ENCODE results near the gene TLE3. TPM values are rescaled to one million over a fixed set of nuclear protein-coding genes. Genes with fewer than 3 reads are reported as not detected.
"Not testable (repeated sequence)": the region's sequence is repeated elsewhere in the genome, so short reads cannot be mapped to it uniquely, and the experiment has no call there.

The TLE3 gene
- total RNA-seq, 2 donors from 2014 or later, result 16.6 to 33.9 TPM

- Histone ChIP-seq H3K27ac (no peak overlapping the region), H3K9me3 (no peaks in the 10 kb centered on the region), H3K4me3 (no peak overlapping the region), H3K36me3 (replicated peaks in 1 of 2; ENCODE audit: insufficient read depth in 1 of 2, low read depth in 2 of 2) (no peaks in the 10 kb centered on the region), H3K4me1 (peaks cover 17% of the 10 kb centered on the region), H3K27me3 (no peaks in the 10 kb centered on the region)
- no peak for DNase-seq
- no peak for ATAC-seq
- intact Hi-C loops (cut with DNase I), result no loop called here
- WGBS, 2 donors, result 58 to 80% methylated on average over 3 of the region's 3 CpGs
- TF ChIP-seq CTCF (IDR thresholded peaks at IDR 0.05) (no peak), POLR2A (IDR thresholded peaks at IDR 0.05) (no peak)
Measured at GRCh38 chr15:70116317-70116716, 18.6 kb upstream of the TLE3 start.

- H3K4me1 ChIP-seq, result peaks cover 21% of the 10 kb centered on the region
- no peak overlapping the region for H3K27ac ChIP-seq
- no peaks in the 10 kb centered on the region for H3K36me3 ChIP-seq (replicated peaks in 1 of 2; ENCODE audit: insufficient read depth in 1 of 2, low read depth in 2 of 2)
- intact Hi-C loops (cut with DNase I), result no loop called here
- DNase-seq (no peak), ATAC-seq (no peak)
- no peaks in the 10 kb centered on the region for H3K9me3 ChIP-seq
- H3K27me3 ChIP-seq, result no peaks in the 10 kb centered on the region
- TF ChIP-seq CTCF (IDR thresholded peaks at IDR 0.05) (no peak), POLR2A (IDR thresholded peaks at IDR 0.05) (no peak)
- no peak overlapping the region for H3K4me3 ChIP-seq
- WGBS, 2 donors, result 70 to 75% methylated on average over 3 of the region's 3 CpGs
Measured at GRCh38 chr15:70114221-70114620, 16.5 kb upstream of the TLE3 start.

DNA sequence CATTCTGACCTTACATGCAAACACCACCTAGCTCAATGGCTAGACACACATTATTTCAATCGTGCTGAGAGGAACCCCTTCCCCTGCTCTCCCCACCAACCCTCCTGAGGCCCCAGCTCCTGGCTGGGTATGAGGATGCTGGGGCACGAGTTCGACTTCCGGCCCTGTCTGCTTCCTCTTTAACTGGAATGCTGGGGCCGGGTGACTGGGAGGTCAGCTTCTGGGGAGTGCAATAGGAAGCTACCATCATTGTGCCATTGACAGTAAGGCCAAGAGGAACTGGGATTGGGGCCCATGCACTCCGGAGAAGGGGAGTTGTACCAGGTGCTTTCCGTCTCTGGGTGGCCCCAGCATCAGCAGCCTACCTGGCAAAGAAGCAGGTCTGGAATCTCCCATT is 15.6 kb upstream of the TLE3 start:
- intact Hi-C loops (cut with DNase I), result no loop called here
- Histone ChIP-seq H3K4me3 (no peak overlapping the region), H3K36me3 (replicated peaks in 1 of 2; ENCODE audit: insufficient read depth in 1 of 2, low read depth in 2 of 2) (no peaks in the 10 kb centered on the region), H3K9me3 (no peaks in the 10 kb centered on the region), H3K4me1 (peaks cover 21% of the 10 kb centered on the region), H3K27me3 (no peaks in the 10 kb centered on the region), H3K27ac (no peak overlapping the region)
- TF ChIP-seq POLR2A (IDR thresholded peaks at IDR 0.05) (no peak), CTCF (IDR thresholded peaks at IDR 0.05) (no peak)
- 75 to 78% methylated on average over 4 to 7 of the region's 7 CpGs for WGBS, 2 donors
- DNase-seq (peak in 2 of 4 donors; percentile 22 to 67), ATAC-seq (no peak)

DNA sequence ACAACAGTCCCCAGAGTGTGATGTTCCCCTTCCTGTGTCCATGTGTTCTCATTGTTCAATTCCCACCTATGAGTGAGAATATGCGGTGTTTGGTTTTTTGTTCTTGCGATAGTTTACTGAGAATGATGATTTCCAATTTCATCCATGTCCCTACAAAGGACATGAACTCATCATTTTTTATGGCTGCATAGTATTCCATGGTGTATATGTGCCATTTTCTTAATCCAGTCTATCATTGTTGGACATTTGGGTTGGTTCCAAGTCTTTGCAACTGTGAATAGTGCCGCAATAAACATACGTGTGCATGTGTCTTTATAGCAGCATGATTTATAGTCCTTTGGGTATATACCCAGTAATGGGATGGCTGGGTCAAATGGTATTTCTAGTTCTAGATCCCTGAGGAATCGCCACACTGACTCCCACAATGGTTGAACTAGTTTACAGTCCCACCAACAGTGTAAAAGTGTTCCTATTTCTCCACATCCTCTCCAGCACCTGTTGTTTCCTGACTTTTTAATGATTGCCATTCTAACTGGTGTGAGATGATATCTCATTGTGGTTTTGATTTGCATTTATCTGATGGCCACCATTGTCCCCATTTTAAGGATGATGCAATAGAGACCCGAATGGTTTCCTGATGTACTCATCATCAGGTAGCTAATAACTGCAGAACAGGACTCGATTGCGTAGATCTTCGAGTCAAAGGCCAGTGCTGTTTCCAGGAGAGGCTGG is 15.0 kb upstream of the TLE3 start:
- DNase-seq; intact Hi-C loops (cut with DNase I); ATAC-seq; H3K27me3 ChIP-seq; H3K4me3 ChIP-seq; H3K9me3 ChIP-seq; H3K36me3 ChIP-seq (replicated peaks in 1 of 2; ENCODE audit: insufficient read depth in 1 of 2, low read depth in 2 of 2); H3K27ac ChIP-seq: not testable (repeated sequence)
- peaks cover 21% of the 10 kb centered on the region for H3K4me1 ChIP-seq
- WGBS, 2 donors, result 77 to 88% methylated on average over 6 of the region's 9 CpGs

GRCh38 chr15:70112074-70112395 is 14.3 kb upstream of the TLE3 start:
- H3K36me3 ChIP-seq (replicated peaks in 1 of 2; ENCODE audit: insufficient read depth in 1 of 2, low read depth in 2 of 2), result no peaks in the 10 kb centered on the region
- H3K9me3 ChIP-seq, result no peaks in the 10 kb centered on the region
- H3K27ac ChIP-seq, result peak overlapping the region; percentile 33 to 90 (median 76)
- ATAC-seq, result no peak
- H3K4me3 ChIP-seq, result no peak overlapping the region
- peaks cover 21% of the 10 kb centered on the region for H3K4me1 ChIP-seq
- WGBS, 2 donors, result 27 to 36% methylated on average over 3 to 4 of the region's 4 CpGs
- DNase-seq, result no peak
- TF ChIP-seq POLR2A (IDR thresholded peaks at IDR 0.05), result no peak
- TF ChIP-seq CTCF (IDR thresholded peaks at IDR 0.05), result no peak
- no peaks in the 10 kb centered on the region for H3K27me3 ChIP-seq
- intact Hi-C loops (cut with DNase I), result no loop called here

All from body of pancreas (tissue), 4 donors.